HCT116 (cell line): Measurements from ENCODE around the gene IFIT3.

Source experiments
- CBX3 ChIP-seq: IDR thresholded peaks from 2 replicates; pipeline ENCODE4 v1.6.1; 2012; ENCODE audit warnings: low read depth
- CEBPB ChIP-seq: IDR thresholded peaks from 2 replicates; pipeline ENCODE4 v1.6.1; 2012; ENCODE audit warnings: low read depth
- EZH2 ChIP-seq: fragments of 200-600 bp; sonication (generic); IDR thresholded peaks from 2 replicates; pipeline ENCODE4 v1.6.1; 2017; ENCODE audit warnings: antibody characterized with exemption, mixed run types
- FOSL1 ChIP-seq: IDR thresholded peaks from 2 replicates; pipeline ENCODE4 v1.6.1; 2012; ENCODE audit warnings: low read depth
- POLR2A ChIP-seq: IDR thresholded peaks from 2 replicates; pipeline ENCODE4 v1.7.0; 2011; ENCODE audit warnings: borderline replicate concordance; ENCODE audit not compliant: insufficient read depth, insufficient read length; ENCODE audit errors: extremely low read depth
- POLR2AphosphoS5 ChIP-seq: IDR thresholded peaks from 2 replicates; pipeline ENCODE4 v1.6.1; 2011; ENCODE audit warnings: mild to moderate bottlenecking, low read depth, low read length, moderate library complexity
- RAD21 ChIP-seq: IDR thresholded peaks from 2 replicates; pipeline ENCODE4 v1.6.1; 2012; ENCODE audit warnings: low read depth, mild to moderate bottlenecking
- SIN3A ChIP-seq: IDR thresholded peaks from 2 replicates; pipeline ENCODE4 v1.6.1; 2012; ENCODE audit warnings: low read depth
- SP1 ChIP-seq: IDR thresholded peaks from 2 replicates; pipeline ENCODE4 v1.6.1; 2012; ENCODE audit warnings: low read depth
- YY1 ChIP-seq: IDR thresholded peaks from 2 replicates; pipeline ENCODE4 v1.6.1; 2011; ENCODE audit warnings: low read length, low read depth, moderate library complexity, mild to moderate bottlenecking; ENCODE audit not compliant: insufficient replicate concordance; ENCODE audit errors: extremely low read depth
- ZNF274 ChIP-seq: fragments of 200-500 bp; sonication (Bioruptor generic); IDR thresholded peaks from 2 replicates; pipeline ENCODE4 v1.6.1; 2014; ENCODE audit warnings: mild to moderate bottlenecking, low read depth, low read length, inconsistent platforms
- TF ChIP-seq, protein P1 (sequence below), 3 experiments: fragments of 200-600 bp in 1 of 3; sonication (generic) in 1 of 3; IDR thresholded peaks in 2 of 3; conservative IDR thresholded peaks in 1 of 3; 2 replicates each; pipeline ENCODE4 v1.5.1; 2012 to 2017; ENCODE audit warnings: low read depth in 2 of 3, low read length in 2 of 3, antibody characterized with exemption in 1 of 3, borderline replicate concordance in 1 of 3, control low read depth in 1 of 3, mild to moderate bottlenecking in 1 of 3, mixed read lengths in 1 of 3, mixed run types in 1 of 3, moderate library complexity in 1 of 3; ENCODE audit not compliant: insufficient read depth in 1 of 3
- TF ChIP-seq, protein P2 (sequence below): IDR thresholded peaks from 2 replicates; pipeline ENCODE4 v1.6.1; 2012
- TF ChIP-seq, protein P3 (sequence below): IDR thresholded peaks from 2 replicates; pipeline ENCODE4 v1.6.1; 2012; ENCODE audit warnings: low read depth

DNA sequence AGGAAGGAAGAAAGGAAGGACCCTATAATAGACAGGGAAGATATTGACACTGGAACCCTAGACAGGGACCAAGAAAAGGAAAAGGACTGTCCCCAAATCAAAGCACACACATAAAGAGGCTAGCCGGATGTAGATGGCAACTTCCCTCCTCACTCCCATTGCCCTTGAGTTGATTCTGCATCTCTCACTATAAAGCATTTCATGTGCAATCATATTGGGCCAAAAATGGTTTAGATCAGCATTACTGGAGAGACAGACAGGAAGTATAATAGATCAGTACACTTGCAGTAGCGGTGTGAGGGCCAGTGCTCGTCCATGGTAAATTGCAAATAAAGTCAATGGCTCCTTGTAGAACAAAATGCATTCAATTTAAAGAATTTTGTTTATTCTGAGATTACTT is 8.4 kb downstream of the IFIT3 start:
- TF ChIP-seq POLR2A (no peak), EZH2 (no peak), RAD21 (no peak), SIN3A (no peak), YY1 (no peak), ZNF274 (no peak), CEBPB (no peak), SP1 (no peak), FOSL1 (no peak), POLR2AphosphoS5 (no peak), CBX3 (no peak)
- TF ChIP-seq, protein P1, sequence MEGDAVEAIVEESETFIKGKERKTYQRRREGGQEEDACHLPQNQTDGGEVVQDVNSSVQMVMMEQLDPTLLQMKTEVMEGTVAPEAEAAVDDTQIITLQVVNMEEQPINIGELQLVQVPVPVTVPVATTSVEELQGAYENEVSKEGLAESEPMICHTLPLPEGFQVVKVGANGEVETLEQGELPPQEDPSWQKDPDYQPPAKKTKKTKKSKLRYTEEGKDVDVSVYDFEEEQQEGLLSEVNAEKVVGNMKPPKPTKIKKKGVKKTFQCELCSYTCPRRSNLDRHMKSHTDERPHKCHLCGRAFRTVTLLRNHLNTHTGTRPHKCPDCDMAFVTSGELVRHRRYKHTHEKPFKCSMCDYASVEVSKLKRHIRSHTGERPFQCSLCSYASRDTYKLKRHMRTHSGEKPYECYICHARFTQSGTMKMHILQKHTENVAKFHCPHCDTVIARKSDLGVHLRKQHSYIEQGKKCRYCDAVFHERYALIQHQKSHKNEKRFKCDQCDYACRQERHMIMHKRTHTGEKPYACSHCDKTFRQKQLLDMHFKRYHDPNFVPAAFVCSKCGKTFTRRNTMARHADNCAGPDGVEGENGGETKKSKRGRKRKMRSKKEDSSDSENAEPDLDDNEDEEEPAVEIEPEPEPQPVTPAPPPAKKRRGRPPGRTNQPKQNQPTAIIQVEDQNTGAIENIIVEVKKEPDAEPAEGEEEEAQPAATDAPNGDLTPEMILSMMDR (IDR thresholded peaks at IDR 0.05 in 2 of 3, conservative IDR thresholded peaks at IDR 0.05 in 1 of 3; ENCODE audit: borderline replicate concordance in 1 of 3, insufficient read depth in 1 of 3, low read depth in 2 of 3, low read length in 2 of 3), result no peak
- TF ChIP-seq, protein P2, sequence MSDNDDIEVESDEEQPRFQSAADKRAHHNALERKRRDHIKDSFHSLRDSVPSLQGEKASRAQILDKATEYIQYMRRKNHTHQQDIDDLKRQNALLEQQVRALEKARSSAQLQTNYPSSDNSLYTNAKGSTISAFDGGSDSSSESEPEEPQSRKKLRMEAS, result no peak
- TF ChIP-seq, protein P3, sequence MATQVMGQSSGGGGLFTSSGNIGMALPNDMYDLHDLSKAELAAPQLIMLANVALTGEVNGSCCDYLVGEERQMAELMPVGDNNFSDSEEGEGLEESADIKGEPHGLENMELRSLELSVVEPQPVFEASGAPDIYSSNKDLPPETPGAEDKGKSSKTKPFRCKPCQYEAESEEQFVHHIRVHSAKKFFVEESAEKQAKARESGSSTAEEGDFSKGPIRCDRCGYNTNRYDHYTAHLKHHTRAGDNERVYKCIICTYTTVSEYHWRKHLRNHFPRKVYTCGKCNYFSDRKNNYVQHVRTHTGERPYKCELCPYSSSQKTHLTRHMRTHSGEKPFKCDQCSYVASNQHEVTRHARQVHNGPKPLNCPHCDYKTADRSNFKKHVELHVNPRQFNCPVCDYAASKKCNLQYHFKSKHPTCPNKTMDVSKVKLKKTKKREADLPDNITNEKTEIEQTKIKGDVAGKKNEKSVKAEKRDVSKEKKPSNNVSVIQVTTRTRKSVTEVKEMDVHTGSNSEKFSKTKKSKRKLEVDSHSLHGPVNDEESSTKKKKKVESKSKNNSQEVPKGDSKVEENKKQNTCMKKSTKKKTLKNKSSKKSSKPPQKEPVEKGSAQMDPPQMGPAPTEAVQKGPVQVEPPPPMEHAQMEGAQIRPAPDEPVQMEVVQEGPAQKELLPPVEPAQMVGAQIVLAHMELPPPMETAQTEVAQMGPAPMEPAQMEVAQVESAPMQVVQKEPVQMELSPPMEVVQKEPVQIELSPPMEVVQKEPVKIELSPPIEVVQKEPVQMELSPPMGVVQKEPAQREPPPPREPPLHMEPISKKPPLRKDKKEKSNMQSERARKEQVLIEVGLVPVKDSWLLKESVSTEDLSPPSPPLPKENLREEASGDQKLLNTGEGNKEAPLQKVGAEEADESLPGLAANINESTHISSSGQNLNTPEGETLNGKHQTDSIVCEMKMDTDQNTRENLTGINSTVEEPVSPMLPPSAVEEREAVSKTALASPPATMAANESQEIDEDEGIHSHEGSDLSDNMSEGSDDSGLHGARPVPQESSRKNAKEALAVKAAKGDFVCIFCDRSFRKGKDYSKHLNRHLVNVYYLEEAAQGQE, result no peak
